Skeletal muscle cell (primary cell): ENCODE results near the gene ATXN7.

Source experiments
- DNase-seq: peaks from one replicate; pipeline ENCODE4 v3.0.0-alpha.2; 2010; ENCODE audit warnings: low read depth
- H3K4me3 ChIP-seq: 2 replicates; pipeline ENCODE4 v1.5.1; 2011; ENCODE audit warnings: low read depth, mild to moderate bottlenecking, control low read depth, low read length, moderate library complexity

Gene ATXN7

GRCh38 chr3:63955036-63955650, 91.5 kb downstream of the ATXN7 start:
- no peak for DNase-seq
- no peak overlapping the region for H3K4me3 ChIP-seq

DNA sequence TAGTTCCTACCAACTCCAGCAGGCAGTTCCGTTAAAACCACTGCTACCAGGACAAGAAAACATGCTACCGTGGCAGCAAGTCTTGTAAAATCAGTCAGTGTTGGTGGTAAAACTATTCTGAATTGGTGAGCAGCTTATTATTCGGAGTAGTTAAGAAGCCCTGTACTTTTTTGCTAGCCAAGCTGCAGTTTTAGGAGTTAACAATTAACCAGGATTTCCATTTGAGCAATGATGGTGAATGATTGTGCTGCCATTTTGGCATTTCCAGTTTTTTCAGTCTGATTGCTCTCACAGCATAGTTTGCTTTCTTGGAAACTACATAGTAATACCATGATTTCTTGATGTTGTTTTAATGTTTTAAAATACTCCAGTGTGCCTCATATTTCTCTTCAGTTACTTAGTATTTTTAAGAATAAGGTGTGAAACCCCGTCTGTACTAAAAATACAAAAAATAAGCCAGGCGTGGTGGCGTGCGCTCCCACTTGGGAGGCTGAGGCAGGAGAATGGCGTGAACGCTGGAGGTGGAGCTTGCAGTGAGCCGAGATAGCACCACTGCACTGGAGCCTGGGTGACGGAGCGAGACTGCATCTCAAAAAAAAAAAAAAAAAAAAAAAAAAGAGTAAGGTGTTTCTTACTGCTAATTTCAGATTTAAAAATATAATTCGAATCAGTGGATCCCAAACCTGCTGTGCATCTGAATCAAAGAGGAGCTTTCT, 92.3 kb downstream of the ATXN7 start:
- H3K4me3 ChIP-seq: no peak overlapping the region
- no peak for DNase-seq

DNA sequence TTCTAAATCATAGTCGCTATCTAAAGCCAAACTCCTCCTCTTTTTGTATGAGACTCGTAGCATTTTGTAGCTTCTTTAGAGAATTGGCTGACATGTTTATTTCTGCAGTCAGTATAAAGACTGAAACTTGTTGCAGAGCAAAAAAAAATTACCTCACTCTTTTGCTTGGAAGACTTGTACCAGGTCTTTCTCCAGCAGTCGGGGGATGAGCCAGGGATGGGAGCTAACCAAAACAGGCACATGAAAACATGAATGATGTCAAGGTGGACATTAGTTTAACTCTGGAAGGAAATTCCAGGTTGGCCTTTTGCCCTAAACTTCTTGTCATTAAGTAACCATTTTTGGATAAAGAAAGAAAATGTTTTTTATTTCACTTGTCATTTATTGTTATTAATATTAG, 95.5 kb downstream of the ATXN7 start:
- no peak for DNase-seq
- no peak overlapping the region for H3K4me3 ChIP-seq

DNA sequence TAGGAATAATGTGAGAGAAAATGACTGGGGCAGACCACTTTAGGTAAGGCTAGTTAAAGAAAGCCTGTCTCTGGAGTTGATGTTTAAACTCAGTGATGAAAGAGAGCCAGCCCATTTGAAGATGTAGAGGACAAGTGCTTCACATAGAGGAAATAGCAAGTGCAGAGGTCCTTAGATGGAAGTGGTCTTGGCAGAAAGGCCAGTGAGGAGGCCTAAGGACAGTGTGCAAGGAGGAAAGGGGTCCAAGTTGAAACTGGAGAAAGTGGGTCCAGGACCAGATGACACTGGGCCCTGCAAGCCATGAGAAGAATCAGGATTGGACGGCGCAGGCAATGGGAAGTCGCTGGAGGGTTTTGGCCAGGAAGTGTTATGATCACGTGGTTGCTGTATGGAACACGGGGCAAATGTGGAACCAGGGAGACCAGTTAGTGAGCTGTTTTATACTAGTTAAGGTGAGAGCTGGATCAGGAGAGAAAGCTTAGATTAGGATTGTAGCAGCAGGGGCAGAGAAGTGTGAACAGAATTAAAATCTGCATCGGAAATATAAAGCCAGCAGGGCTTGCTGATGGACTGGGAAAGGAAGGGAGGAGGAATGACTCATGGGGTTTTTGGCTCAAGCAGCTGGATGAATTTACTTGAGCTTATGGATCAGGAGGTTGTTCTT, 96.5 kb downstream of the ATXN7 start:
- no peak for DNase-seq
- H3K4me3 ChIP-seq: peak overlapping the region; percentile 28

GRCh38 chr3:63961891-63962290, 98.2 kb downstream of the ATXN7 start:
- DNase-seq: no peak
- H3K4me3 ChIP-seq: no peak overlapping the region

GRCh38 chr3:63963496-63963895, 99.8 kb downstream of the ATXN7 start:
- H3K4me3 ChIP-seq: no peak overlapping the region
- DNase-seq: no peak

- no peak overlapping the region for H3K4me3 ChIP-seq
- no peak for DNase-seq
Measured at GRCh38 chr3:63964681-63965485, 101.2 kb downstream of the ATXN7 start.

DNA sequence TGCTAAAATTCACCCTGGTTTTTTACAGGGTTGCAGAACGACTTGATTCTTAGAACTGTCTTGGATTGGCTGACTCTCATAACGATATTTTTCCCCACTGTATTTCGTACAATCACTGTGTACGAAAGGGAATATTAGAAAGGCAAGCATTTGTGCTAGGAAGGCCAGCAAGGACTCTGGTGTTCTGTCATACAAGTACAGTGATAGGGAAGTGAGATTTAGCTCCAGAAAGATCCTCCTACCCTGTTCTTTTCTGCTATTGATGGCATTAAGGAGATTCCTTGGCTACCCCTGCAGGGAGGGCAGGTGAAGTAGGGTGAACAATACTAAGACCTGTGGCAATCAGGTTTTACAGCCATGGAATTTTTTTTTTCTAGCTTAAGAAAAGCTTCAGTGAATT, 102.3 kb downstream of the ATXN7 start:
- H3K4me3 ChIP-seq: no peak overlapping the region
- DNase-seq: no peak

DNA sequence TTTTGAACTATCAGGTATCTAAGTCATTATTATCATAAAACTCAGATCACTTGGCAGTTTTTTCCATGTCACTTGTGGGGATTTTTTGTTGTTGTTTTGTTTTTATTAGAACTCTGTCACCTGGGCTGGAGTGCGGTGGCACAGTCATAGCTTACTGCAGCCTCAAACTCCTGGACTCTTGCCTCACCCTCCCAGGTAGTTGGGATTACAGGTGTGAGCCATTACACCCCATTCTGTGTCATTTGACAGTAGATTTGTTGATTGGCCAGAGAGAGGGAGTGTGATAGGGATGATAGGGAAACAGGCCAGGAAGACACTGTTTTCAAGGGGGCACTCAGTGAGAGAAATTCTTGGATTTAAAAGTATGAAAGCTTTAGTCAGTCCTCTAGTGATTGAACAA, 103.2 kb downstream of the ATXN7 start:
- H3K4me3 ChIP-seq: no peak overlapping the region
- DNase-seq: no peak

- H3K4me3 ChIP-seq: peak overlapping the region; percentile 15
- DNase-seq: no peak
Measured at GRCh38 chr3:63967675-63968611, 104.3 kb downstream of the ATXN7 start.

- DNase-seq: no peak
- H3K4me3 ChIP-seq: no peak overlapping the region
Measured at GRCh38 chr3:63968612-63969350, 105.1 kb downstream of the ATXN7 start.

GRCh38 chr3:63969876-63970275, 106.2 kb downstream of the ATXN7 start:
- DNase-seq: no peak
- no peak overlapping the region for H3K4me3 ChIP-seq

DNA sequence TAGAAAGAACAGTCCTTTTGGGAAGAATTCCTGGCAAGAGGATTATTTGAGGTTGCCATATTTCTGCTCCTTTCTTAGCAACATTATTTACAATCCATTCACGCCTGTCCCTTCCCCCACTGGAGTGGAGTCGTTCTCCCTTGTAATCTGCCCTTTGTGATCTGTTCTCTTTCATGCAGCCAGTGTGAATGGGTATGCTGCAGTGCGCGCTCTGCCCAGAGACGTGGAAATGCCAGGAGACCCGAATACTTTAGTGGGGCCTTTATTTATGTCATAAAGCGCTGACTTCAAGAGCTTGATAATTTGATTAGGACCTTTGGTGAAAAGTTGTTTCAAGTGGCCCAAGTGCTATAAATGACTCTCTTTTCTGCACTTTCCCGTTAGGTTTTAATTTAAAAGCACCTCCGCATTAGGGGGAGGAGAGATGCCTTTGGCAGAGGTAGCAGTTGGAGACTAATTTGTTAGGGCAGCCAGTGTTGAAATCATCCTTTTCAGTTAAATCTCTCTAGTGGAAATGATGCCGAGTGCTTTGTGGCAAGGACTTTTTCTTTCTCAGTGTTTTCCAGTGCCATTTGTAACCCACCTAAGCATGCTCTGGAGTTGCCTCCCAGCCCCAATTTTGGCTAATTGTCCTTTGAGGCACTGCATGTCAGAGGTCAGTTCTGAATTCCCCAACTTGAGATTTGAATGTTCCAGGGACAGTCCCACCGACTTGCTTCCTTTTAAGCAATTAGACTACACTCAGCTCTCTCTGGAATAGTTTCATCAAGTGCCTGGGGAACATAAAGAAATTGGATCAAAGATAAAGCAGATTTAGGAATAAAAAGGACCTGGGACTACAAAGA, 107.2 kb downstream of the ATXN7 start:
- DNase-seq: no peak
- H3K4me3 ChIP-seq: no peak overlapping the region

DNA sequence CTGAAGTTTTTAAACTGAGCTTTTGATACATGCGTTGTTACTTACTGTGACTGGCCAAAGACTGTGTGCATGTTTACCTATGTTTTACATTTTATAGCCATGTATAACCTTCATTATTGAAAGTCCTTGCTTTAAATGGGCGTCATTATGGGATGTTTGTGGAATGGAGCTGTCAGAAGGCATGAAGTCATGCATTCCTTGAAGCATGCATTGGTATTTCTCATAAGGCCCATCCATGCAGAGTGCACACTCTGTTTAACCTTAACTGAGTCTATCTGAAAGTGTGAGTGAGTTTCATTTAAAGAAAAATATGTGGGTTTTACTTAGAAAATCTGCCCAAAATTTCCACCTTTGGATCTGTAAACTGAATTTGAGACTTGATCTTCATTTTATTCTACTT, 108.5 kb downstream of the ATXN7 start:
- no peak overlapping the region for H3K4me3 ChIP-seq
- peak; percentile 57 for DNase-seq

DNA sequence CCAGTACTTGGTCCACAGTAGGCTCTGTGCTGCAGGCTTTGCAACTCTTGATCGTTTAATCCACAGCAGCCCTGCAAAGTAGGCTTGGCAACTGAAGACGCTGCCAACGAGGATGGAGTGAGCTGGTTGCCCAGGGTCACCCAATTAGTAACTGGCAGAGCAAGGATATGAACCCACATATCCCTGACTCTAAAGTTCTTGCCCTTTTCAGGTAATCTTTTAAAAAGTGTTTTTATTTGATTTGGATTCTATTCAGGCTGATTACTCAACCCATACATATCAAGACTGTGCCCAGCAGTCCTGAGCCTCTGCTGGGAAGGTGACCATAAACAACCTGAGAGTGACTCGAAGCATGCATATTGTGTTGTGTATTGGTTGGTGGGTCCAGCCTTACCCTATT, 109.3 kb downstream of the ATXN7 start:
- no peak overlapping the region for H3K4me3 ChIP-seq
- no peak for DNase-seq

GRCh38 chr3:63973406-63973805, 109.7 kb downstream of the ATXN7 start:
- no peak overlapping the region for H3K4me3 ChIP-seq
- no peak for DNase-seq

DNA sequence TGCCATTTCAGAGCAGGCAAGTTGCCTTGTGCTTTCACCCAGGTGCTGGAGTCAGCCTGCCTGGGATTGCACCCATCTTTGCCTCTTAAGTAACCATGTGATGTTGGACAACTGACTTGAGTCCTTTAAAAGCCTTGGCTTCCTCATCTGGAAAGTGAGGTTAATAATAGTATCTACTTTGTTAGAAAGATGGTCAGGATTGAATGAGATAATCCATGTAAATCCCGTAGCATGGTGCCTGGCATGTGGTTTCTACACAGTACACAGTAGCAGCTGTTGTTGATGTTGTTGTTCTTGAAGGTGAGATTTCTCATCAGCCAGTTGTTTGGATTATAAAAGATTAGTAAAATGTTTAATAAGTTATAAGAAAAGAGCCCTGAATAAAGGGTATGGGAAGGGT, 110.8 kb downstream of the ATXN7 start:
- H3K4me3 ChIP-seq: no peak overlapping the region
- no peak for DNase-seq

DNA sequence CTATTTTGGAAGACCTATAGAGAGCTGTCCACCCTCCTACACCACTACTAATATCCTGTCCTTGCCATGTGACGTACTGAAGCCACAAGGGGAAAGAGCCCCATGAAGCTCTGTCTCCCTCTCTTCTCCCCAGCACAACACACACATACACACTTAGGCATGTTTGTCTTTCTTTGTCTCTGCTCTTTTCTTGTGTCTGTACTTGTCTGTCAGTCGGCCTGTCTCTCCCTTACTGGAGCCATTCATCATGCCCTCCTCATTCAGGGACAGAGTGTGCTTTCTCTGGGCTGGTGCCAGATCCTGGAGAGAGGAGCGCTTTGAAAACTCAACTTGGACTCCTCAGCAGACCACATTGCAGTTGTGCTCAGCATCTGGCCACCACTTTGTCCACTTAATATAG, 112.1 kb downstream of the ATXN7 start:
- DNase-seq: peak; percentile 87
- no peak overlapping the region for H3K4me3 ChIP-seq
